Measurements from ENCODE around the gene CRIM1.

Gene CRIM1

DNA sequence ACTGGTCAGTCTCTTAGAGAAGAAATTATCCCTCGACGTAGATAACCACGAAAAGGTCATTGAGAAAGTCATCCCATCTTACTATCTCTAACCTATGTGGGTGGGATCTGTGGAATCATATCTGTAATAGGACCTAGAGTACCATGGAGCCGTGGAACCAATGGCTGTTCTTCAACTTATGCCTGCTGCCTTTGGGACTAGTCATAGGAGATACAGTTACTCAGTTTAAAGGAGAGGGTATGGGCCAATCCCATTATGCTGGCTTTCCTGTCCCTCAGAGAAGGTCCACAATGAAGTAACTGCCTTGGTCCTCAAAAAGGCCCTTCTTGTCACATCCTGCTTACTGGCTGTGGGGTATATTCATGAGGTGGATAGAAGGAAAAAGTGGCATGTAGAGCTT, 164.9 kb downstream of the CRIM1 start:
- DNase-seq (ENCODE audit: low read depth) = no peak

- no peak for DNase-seq (ENCODE audit: low read depth)
These were observed 167.6 kb downstream of the CRIM1 start for GRCh38 chr2:36523153-36523552.

DNA sequence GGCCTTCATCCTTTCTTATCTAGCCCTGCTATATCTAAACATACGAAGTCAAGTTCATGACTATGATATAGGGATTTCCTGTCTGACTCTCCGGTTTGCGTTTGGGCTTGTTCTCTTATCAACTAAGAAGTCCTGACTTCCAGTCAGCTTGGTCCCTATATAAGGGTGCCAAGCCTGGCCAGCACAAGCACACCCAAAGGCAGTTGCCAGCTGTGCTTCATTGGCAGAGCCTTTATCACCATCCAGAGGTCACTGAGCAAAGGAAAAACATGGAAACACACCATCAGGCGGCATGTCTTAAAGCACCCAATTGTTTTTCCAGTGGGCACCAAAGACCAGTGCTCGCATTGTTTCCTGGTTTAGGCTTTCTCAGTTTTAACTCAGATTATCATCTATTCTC, 169.7 kb downstream of the CRIM1 start:
- no peak for DNase-seq (ENCODE audit: low read depth)

DNA sequence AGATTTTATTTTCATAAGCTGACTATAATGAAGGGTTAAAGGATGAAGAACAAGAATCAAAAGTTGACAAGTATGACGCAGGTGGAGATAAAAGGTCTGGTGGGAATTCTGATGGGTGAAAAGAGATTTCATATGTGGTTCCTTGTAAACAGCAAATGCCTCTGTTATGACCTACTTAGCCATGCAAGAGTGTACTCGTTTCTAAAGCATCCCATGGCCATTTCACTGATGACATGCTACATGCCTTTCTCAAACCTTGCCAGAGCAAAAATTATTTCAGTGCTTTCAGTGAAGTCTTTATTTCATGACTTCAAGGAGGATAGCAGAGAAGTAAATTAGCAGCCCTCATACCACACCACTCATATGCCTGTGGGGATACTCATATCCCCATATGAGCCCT, 170.6 kb downstream of the CRIM1 start:
- DNase-seq (ENCODE audit: low read depth) = no peak

DNA sequence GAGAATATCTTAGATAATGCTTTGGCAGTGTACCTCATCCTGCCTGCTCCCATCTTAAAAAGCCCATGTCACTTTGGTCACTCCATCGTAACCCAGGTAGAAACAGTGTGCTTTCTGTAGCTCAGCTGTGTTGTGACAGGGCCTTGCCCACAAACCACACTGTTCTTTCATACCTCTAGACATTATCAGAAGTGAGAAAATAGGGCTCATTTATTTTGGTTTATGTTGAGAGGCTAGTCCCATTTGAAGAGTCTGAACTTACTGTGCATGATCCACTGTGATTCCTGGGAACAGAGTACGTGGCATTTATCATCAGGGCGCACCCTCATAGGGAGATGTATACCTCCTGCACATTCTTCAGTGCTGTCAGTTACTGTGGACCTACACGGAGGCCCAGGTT, 172.7 kb downstream of the CRIM1 start:
- DNase-seq (ENCODE audit: low read depth) = no peak

DNA sequence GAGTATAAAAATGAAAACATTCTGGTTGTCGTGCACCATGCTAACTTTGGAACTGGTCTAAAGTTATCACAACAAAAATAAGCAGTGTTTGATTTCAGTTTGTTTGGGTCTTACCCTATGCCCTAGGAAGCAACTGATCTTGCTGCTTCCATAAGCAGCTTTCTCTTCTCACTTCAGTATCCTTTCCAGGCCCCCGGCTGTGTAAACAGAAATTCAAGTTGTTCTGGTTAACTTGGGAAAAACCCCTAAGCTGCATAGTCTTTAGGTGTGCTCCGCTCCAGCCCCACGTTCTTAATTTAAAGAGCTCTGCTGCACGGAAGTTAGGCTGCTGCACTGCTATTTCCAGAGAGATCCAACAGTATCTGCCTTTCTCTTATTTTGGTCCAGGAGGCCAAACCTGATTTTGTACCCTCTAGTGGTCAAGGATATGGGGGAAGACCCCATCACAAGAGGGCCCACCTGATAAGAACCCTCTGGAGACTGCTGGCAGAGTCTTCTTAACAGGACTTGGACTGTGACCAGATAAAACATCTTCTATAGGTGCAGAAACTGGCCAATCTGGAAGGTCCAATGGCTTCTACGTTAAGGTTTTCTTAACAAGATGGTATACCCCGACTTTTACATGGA, 173.3 kb downstream of the CRIM1 start:
- DNase-seq (ENCODE audit: low read depth) = no peak

GRCh38 chr2:36530178-36530982, 174.8 kb downstream of the CRIM1 start:
- DNase-seq (ENCODE audit: low read depth) = no peak

- DNase-seq (ENCODE audit: low read depth) = no peak
These were observed 175.4 kb downstream of the CRIM1 start for GRCh38 chr2:36530983-36531354.

GRCh38 chr2:36534275-36534799, 178.8 kb downstream of the CRIM1 start:
- no peak for DNase-seq (ENCODE audit: low read depth)

DNA sequence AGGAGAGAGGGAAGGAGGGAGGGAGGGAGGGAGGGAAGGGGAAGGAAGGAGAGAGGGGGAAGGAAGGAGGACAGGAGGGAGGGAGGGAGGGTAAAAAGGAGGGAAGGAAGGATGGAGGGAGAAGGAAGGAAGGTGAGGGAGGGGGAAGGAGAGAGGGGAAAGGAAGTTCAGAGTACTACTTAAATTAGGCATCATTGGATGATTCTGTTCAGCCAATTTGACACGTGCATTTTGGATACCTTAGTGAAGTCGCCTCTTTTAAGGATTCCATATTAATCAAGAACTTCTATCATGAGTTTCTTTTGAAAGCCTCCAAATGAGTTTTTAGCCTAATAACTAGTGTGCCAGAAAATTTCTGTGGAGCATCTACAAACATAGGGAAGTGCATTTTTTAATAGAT, 179.5 kb downstream of the CRIM1 start:
- no peak for DNase-seq (ENCODE audit: low read depth)

DNA sequence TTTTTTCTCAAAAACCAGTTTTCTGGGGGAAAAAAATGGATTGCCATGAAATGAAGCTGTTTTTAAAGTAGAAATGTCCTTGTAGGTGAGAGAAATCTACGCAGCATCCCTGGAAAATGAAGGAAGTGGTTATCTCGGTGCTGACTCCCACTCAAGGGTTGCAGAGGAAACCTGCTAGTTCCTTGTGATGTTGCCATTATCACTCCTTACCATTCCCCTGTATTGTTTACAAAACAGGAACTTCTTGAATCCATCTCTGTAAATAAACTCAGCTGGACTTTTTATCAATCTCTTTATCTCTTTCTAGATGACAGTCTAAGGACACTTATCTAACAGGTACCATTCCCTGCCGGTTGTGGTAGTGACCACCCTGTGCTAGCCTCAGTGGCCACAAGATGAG, 181.2 kb downstream of the CRIM1 start:
- no peak for DNase-seq (ENCODE audit: low read depth)

DNA sequence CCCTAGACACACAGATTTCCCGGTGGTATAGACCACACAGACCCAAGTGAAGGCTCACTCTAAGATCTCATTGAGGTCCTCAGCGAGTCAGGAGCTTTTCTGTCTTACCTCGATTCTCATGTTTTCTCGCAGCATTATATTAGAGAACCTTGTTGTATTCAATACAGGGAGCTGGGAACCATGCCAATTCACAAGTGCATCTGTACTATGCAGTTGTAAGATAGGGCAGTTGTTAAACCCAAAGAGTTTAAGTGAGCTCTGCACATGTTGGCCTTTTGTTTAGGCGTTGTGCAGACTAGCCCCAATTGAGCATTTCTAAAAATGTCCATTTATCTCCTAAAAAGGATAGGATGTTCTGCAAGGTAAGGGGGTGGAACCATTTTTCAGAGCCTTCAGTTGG, 182.8 kb downstream of the CRIM1 start:
- no peak for DNase-seq (ENCODE audit: low read depth)

- no peak for DNase-seq (ENCODE audit: low read depth)
These were observed 184.1 kb downstream of the CRIM1 start for GRCh38 chr2:36539631-36540030.

DNA sequence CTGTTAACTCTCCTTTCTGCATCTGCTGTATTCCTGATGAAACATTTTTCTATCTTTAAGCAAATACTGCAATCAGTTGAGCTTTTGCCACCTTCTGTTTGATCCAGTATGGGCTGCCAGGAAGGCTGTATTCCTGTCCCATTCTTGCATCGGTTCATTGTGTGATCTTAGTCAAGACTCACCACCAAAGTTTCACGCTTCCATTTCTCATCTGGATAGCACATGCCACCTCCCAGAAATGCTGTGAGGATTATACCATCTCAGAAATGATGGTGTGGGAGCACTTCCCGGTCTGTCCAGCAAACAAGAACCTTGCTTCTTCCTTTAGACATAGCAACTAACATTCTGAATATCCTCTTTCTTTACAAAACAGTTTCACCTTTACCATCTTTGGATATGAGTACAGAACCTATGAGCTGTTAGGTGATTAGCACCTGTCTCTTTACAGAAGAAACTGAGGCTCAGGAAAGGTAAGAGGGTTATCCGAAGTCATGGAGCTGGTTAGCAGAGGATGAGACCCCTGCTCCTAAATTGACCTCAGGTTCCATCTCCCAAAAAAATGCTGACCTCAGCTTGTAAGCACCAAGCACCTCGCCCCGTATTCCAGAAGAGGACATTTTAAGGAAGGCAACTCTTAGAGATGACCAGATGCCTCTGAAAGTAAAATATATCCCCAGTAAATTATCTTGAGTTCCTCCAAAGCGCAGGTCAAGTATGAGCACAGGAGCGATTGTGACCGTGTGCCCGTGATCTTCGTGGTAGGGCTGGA, 185.6 kb downstream of the CRIM1 start:
- no peak for DNase-seq (ENCODE audit: low read depth)

DNA sequence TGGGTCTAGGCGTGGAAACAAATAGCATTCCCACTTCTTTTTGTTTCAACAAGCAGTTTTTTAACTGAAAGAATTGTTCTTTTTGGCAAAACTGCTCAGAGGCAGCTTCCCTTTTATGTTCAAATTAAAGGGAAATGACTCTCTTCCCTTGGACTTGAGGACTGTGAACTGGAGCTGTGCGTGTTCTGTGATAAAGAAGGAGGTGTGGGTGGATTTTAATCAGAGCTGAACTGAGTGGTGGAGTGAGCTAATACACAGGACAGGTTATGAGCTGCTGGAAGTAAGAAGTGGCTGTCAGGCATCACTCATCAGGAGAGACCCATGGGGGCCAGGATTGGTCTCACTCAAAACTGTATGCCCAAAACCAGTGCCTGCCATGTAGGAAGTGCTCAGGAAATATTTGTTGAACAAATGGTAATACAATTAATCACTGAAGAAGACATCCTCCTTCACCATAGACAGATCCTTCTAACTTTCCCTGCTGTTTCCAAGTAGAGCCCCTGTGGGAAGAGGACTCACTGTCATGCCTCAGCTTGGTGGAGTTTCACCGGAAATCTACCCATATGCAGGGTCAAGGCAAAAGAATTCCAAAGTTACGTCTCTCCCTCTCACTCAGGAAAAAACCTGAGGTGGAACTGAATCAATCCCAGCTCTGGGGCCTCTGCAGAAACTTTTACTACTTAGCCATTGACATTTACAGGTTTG, 186.5 kb downstream of the CRIM1 start:
- no peak for DNase-seq (ENCODE audit: low read depth)

DNA sequence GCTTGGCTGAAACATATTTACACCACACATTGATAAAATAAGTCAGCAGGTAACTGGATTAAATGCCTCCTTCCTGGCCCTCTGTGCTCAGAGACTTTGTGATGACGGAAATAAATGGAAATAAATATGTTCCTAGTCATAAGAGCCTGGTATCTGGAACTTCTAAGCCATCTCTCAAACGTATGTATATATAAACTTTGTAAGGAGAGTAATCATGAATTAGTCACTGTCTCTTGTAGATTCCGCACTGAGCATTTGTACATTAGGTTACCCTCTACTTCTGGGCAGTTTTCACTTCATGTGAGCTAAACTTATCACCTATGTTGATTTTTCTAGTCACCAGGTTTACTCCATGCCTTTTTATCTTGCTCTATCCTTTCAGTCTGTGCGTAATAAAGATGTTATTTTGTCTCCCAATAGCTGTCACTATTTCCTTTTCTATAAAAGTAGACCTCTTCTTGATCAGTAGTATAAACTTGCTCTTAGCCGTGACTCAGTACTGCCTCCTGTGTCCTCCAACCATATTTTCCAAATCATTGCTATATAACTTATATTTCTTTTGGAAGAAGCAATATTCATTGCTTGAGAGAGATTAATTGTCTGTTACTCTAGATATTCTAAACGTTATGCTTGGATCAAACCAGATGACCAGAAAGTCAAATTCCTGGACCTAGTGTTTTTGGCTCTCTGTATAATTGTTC, 189.2 kb downstream of the CRIM1 start:
- DNase-seq (ENCODE audit: low read depth) = no peak

- DNase-seq (ENCODE audit: low read depth) = no peak
These were observed 190.4 kb downstream of the CRIM1 start for GRCh38 chr2:36545871-36546416.

DNA sequence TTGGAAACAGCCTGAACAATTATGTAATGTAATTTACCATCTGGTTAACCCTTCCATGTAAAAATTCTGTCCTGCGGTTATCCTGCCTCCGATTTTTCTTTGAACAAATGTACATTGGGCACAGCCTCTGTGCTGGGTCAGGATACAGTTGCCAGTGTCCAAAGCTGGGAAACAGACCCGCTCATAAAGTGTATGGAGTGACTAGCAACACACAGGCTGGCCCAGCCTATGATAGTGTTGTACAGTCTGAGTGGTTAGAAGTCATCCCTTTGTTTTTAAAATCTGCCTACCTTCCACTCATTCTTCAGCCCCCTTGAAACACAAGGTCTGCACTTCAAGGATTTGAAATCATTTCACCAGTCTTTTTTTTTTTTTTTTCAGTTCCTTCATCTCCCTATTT, 192.3 kb downstream of the CRIM1 start:
- no peak for DNase-seq (ENCODE audit: low read depth)

DNA sequence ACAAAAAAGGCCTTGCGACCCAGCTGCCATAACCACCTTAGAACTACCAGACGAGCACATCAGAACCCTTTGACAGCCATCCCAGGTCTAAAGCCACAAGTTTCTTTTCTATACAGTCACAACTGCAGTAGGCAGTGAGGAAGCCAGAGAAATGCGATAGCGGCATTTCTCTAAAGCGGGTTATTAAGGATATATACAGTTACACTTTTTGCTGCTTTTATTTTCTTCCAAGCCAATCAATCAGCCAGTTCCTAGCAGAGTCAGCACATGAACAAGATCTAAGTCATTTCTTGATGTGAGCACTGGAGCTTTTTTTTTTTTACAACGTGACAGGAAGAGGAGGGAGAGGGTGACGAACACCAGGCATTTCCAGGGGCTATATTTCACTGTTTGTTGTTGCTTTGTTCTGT, 193.6 kb downstream of the CRIM1 start:
- DNase-seq (ENCODE audit: low read depth) = no peak

- no peak for DNase-seq (ENCODE audit: low read depth)
These were observed 194.4 kb downstream of the CRIM1 start for GRCh38 chr2:36550006-36550405.

DNA sequence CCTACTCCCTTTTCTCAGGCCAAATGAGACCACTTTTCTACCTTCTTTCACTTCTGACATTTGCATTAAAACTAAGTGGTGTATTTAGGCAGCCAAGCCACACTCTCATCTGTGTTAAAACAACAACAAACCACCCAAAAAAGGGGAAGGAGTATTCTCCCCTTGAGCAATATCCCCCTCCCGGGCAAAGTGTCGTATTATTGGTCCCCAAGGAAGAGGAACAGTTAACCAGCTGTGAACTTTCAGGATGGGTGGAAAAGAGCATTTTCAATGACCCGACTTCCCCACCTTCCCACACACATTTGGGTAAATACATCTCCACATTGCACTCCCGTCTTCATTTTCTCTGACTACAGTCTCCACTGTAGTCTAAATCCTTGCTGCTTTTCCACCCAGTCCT, 198.1 kb downstream of the CRIM1 start:
- DNase-seq (ENCODE audit: low read depth) = no peak

Measured in stimulated activated CD8-positive, alpha-beta memory T cell treated with anti-CD3 and anti-CD28 coated beads, Interleukin-12 subunit alpha, Interleukin-12 subunit beta, amount 100 ng/mL, for 1 hour (primary cell).